Activated gamma-delta T cell treated with anti-CD3 and anti-CD28 coated beads, Interleukin-2, amount 50 U/mL, for 16 hours (primary cell): ENCODE data around the gene PACSIN1.

ENCODE experiments used
- DNase-seq: peaks from one replicate; pipeline ENCODE4 v3.0.0-alpha.2; 2020; ENCODE audit warnings: low read depth

PACSIN1 gene

DNA sequence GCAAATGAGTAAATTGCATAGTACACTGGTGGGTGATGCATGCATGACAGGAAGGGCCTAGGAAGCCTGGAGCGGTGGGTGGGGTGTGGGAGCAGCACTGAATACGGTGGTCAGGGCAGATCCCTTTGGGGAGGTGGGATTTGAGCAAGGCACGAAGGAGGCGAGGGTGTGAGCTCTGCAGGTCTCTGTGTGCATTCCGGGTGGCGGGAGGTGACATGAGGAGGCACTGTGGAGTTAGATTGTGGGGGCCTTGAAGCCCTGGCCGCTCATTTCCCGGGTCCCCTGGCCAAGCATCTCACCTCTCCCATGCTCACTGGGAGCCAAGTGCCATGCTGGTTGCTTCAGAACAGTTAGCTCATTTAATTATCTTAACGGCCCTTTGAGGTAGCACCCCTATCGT, 96.5 kb downstream of the PACSIN1 start:
- DNase-seq = no peak

- no peak for DNase-seq
Observed at GRCh38 chr6:34562861-34563512, 97.1 kb downstream of the PACSIN1 start.

DNA sequence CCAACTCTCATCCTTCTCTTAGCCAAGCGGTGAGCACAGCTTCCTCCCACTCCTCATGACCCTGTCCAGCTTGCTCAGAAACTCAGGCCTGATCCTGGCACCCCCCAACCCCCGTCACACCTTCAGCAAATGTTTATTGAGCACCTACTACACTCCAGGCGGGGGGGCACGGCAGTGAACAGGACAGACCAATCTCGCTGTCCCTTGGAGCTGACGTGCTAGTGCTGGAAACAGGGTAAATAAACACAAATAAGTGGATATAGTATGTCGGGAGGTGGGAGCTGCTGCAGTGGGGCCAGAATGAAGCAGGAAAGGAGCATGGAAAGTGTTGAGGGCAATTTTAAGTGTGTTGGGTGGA, 97.6 kb downstream of the PACSIN1 start:
- DNase-seq = no peak

- DNase-seq = no peak
Observed at GRCh38 chr6:34564181-34564580, 98.3 kb downstream of the PACSIN1 start.

- DNase-seq = no peak
Observed at GRCh38 chr6:34565722-34566137, 99.9 kb downstream of the PACSIN1 start.

DNA sequence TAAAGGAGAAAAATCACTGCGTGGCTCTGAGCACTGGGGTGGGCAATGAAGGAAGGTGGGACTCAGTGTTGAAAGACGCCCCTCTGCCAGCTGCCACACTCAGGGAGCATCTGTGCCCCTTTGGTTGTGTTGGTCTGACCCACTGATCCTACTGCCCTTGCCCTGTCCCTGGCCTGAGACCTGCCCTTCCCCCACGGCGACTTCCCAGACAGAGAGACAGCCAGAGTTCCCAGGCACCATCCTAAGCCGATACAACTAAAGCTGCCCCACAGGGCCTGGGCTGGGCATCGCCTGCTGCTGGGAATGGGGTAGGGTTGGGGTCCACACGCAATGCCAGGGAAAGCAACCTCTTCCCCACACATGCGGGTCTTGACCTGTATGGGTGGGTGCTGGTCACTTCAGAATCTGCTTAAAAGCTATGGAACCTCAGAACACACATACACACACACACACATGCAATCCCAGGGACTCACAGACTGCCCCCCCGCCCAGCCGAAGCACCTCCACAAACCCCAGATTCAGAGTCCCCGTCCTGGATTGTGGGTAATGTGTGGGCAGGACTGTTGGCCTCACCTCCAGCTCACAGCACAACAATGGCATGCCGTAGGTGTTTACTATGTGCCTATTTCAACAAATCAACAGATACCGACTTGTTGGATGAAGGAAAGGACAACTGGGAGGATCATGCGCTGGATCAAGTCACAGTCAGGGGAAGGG, 101.1 kb downstream of the PACSIN1 start:
- no peak for DNase-seq

- no peak for DNase-seq
Observed at GRCh38 chr6:34568341-34569201, 102.7 kb downstream of the PACSIN1 start.

GRCh38 chr6:34569361-34569973, 103.6 kb downstream of the PACSIN1 start:
- no peak for DNase-seq

DNA sequence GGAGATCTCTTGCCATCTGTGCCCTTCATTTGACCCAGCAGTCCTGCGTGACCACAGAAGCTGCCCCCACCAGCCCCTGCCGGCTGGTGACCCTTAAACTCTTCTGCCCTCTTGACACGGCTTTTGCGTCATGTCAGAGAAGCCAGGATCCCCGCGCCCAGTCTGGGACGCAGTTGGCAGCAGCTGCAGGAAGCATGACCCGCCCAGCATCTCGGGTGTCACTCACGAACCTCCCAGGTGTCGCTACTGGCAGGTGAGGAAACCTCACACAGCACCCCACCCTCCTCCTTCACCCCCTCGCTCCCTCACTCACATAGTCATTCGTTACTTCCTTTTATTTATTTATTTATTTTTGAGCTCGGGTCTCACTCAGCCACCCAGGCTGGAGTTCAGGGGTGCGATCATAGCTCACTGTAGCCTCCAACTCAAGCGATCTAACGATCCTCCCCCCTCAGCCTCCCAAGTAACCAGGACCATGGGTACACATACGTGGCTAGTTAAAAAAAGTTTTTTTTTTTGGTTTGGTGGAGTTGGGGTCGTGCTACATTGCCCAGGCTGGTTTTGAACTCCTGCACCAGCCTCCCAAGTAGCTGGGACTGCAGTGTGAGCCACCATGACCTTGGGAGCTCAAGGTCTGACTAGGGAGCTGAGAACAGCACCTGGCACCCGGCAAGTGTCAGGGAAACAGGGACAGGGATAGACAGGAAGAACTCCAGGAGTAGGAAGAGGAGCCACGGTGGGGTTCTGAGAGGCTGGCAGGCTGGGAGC, 104.4 kb downstream of the PACSIN1 start:
- DNase-seq = no peak

DNA sequence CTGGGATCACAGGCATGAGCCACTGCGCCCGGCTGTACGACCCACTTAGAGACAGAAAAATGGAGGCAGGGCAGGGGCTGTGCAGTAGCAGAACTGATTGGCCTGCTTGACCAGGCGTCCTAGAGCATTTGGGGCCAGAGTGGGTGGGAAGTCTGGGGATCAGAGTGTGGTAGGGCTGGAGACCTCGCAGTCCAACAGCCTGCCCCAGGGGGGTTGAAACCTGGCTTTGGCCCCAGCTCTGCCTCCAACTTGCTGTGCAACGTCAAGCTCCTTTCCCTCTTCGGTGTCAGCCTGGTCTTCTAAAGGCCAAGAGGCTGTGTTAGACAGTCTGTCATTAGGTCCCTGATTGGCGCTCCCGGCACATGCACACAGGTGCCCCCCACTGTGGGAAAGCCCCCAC, 105.5 kb downstream of the PACSIN1 start:
- DNase-seq = no peak

DNA sequence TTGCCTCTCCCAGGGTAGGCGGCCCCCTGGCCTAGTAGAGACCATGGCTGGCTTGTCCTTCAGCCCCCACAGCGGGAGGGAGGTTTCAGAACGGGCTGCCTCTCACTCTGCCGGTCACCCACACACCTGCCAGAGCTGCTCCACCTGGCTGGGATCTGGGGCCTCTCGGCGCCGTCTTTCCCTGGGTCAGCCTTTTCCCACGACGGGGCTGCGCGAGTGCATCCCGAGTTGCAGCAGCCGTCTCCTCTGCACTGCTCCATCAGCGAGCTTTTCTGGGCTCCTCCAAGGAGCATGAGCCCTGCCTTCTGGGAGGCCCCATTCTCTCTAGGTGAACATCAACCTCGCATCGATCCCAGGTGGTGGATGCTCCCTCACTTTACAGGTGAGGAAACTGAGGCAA, 106.1 kb downstream of the PACSIN1 start:
- DNase-seq = no peak

- DNase-seq = no peak
Observed at GRCh38 chr6:34572585-34572984, 106.7 kb downstream of the PACSIN1 start.

DNA sequence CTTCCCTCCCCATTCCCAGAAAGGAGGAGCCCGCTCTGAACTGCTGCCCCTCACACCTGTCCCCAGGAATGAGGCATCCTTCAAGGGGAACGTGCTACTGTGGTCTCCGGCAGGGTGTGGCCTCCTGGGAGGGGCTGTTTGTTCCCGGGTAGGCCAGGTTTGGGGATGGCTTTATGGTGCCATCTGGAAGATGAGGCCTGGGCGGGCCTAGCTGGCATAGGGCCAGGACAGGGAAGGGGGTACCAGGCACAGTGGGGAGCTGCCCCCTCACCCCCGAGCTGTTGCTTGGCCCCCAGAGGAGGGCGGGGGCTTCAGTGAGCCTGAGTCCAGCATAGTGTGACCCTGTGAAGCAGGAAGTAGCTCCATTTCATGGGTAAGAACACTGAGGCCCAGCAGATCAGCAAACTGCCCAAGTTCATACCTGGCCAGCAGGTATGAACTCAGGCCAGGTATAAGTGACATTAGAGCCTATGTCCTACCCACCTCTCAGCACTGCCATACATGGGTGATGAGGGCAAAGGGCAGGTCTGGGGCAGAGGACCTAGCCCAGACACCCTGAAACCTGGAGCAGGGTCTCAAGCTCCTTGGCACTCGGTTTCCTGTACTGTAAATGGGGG, 107.8 kb downstream of the PACSIN1 start:
- no peak for DNase-seq

GRCh38 chr6:34574647-34575293, 108.9 kb downstream of the PACSIN1 start:
- DNase-seq = no peak

DNA sequence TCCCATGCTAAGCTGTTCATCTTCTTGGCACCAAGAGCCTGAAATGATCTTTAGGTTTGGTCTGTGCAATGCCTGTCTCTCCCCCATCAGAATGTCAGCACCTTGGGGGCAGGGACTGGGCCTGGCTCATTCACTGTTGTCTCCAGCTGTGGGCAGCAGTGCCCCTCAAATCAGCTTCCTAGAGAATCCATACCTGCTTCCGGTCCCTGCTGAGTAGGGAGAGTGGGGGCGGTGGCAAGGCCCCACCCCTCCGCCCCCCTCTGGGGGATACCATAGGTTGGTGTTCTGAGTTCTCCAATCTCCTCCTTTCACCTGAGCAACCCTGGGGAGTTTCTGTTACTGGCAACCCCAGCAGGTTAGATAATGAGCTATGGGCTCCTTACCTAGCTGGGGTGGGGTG, 109.5 kb downstream of the PACSIN1 start:
- DNase-seq = no peak

DNA sequence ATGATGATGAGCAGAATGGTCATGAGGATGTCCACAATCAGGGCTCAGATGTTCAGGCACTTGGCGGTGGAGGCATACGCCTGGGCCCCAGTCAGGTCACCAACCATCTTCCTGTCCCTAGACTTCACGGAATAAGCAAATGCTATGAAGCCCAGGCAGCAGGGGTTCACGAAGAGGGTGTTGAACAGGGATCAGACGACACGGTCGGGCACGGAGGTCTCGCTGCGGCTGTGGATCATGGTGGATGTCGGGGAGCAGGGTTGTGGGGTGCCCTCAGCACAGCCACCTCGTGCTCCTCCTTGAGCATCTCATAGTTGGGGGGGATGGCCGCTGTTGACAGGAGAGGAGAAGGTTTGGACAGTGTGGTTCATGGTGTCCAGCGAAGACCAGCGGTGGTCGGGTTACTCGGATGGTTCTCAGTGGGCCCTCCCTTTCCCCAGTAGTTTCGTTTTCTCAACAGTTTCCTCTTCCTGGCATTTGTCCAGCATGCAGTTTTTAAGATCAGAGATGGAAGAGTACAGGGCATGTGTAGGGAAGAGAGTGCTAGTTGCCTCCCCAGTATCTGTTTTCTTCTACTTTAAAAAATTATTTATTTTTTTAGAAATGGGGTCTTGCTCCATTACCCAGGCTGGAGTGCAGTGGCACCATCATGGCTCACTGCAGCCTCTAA, 110.5 kb downstream of the PACSIN1 start:
- no peak for DNase-seq

DNA sequence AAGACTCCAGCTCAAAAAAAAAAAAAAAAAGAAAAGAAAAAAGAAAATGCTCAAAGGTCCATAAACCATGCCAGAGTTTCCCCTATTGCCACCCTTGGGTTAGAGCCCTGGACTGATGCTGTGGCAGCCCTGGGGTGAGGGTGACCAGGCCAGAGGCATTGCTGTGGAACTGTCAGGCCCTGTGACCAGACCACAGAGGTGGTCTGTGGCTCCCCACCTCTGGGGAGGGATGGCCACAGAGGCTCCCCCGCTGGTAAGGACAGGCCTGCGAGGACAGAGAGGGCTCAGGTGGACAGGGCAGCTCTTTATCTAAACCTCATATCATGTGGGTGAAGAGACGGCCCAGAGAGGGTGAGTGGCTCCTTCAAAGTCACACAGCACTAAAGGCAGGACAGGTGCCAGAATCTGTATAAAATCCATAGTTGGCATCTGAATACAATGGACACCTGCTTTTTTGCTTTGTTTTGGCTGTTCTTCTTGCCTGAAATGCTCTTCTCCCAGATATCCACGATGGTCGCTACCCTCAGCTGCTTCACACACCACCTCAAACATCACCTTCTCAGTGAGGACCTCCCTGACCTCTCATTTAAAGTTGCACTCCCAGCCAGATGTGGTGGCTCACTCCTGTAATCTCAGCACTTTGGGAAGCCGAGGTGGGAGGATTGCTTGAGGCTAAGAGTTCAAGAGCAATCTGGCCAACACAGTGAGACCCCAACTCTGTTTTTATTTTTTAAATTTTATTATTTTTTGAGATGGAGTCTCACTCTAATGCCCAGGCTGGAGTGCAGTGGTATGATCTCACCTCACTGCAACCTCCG, 112.8 kb downstream of the PACSIN1 start:
- no peak for DNase-seq

- DNase-seq = no peak
Observed at GRCh38 chr6:34580707-34581560, 115.1 kb downstream of the PACSIN1 start.

GRCh38 chr6:34581561-34581920, 115.7 kb downstream of the PACSIN1 start:
- DNase-seq = no peak
